IMR-90 (cell line): ENCODE results near the gene PPARG. TPM values are rescaled to one million over a fixed set of nuclear protein-coding genes. Genes with fewer than 3 reads are reported as not detected.
A peak's percentile ranks its signal among the peaks of the same experiment; 100 is the strongest.

ENCODE experiments used
- ATAC-seq: fragments of 200-7000 bp; cut with Tn5 transposase; 2 replicates; pipeline ENCODE4 v1.9.1; 2020; ENCODE audit warnings: low read depth, mild to moderate bottlenecking, moderate library complexity
- BruUV-seq: library from RNA; stranded (reverse); fragments of 400-500 nt; replicated peaks from 2 replicates; lab custom pipeline; 2021; lab: Mats Ljungman, UMichigan
- CTCF ChIA-PET: fragments of 300-600 bp; formaldehyde crosslinking; extraction: SDS; loops from one replicate; lab custom pipeline; 2021; ENCODE audit warnings: antibody characterized with exemption; lab: Yijun Ruan, JAX
- POLR2A ChIA-PET: fragments of 300-600 bp; sonication (Branson Sonifier 250); formaldehyde crosslinking; loops from one replicate; lab custom pipeline; 2022; ENCODE audit warnings: antibody characterized with exemption; ENCODE audit not compliant: unreplicated experiment; lab: Charles Lee
- DNase-seq: peaks from one replicate; pipeline ENCODE4 v3.0.0; 2013
- H2AFZ ChIP-seq: replicated peaks from 2 replicates; pipeline ENCODE3; 2013; ENCODE audit warnings: low read length, mild to moderate bottlenecking; ENCODE audit not compliant: poor library complexity
- H2AK5ac ChIP-seq: 2 replicates; pipeline ENCODE4 v1.6.1; 2013; ENCODE audit warnings: low read depth, low read length, inconsistent platforms
- H2AK9ac ChIP-seq: replicated peaks from 2 replicates; pipeline ENCODE3; 2013; ENCODE audit warnings: mild to moderate bottlenecking, low read depth, low read length, moderate library complexity; ENCODE audit not compliant: poor library complexity
- H2BK120ac ChIP-seq: 2 replicates; pipeline ENCODE4 v1.6.1; 2013; ENCODE audit warnings: low read depth, low read length, inconsistent platforms
- H2BK15ac ChIP-seq: 3 replicates; pipeline ENCODE4 v1.6.1; 2013; ENCODE audit warnings: low read depth, low read length, inconsistent platforms
- H2BK20ac ChIP-seq: 2 replicates; pipeline ENCODE4 v1.6.1; 2013; ENCODE audit warnings: low read depth, mild to moderate bottlenecking, inconsistent platforms, low read length, moderate library complexity
- H2BK5ac ChIP-seq: 2 replicates; pipeline ENCODE4 v1.6.1; 2013; ENCODE audit warnings: mild to moderate bottlenecking, low read depth, low read length, inconsistent platforms; ENCODE audit not compliant: poor library complexity, severe bottlenecking
- H3K14ac ChIP-seq: replicated peaks from 2 replicates; pipeline ENCODE4 v1.6.1; 2013; ENCODE audit warnings: low read depth, low read length, inconsistent platforms
- H3K18ac ChIP-seq: 2 replicates; pipeline ENCODE4 v1.6.1; 2013; ENCODE audit warnings: low read depth, low read length, control low read depth
- H3K23ac ChIP-seq: 2 replicates; pipeline ENCODE4 v1.6.1; 2013; ENCODE audit warnings: low read depth, low read length, inconsistent platforms
- H3K27ac ChIP-seq: 2 replicates; pipeline ENCODE4 v1.5.1; 2013; ENCODE audit warnings: mild to moderate bottlenecking, control low read depth, low read length; ENCODE audit not compliant: insufficient read depth
- H3K27me3 ChIP-seq: 2 replicates; pipeline ENCODE4 v1.6.1; 2013; ENCODE audit warnings: low read length; ENCODE audit not compliant: control insufficient read depth, insufficient read depth
- H3K36me3 ChIP-seq: 2 replicates; pipeline ENCODE4 v1.6.1; 2013; ENCODE audit warnings: low read length, mixed read lengths; ENCODE audit not compliant: control insufficient read depth, insufficient read depth
- H3K4ac ChIP-seq: 2 replicates; pipeline ENCODE4 v1.6.1; 2013; ENCODE audit warnings: low read depth, low read length, inconsistent platforms
- H3K4me1 ChIP-seq: 2 replicates; pipeline ENCODE4 v1.6.1; 2013; ENCODE audit warnings: low read length, mixed read lengths; ENCODE audit not compliant: control insufficient read depth, insufficient read depth
- H3K4me2 ChIP-seq: 2 replicates; pipeline ENCODE4 v1.6.1; 2013; ENCODE audit warnings: low read depth, mild to moderate bottlenecking, control low read depth, low read length, moderate library complexity
- H3K4me3 ChIP-seq: 2 replicates; pipeline ENCODE4 v1.5.1; 2013; ENCODE audit warnings: low read depth, mild to moderate bottlenecking, control low read depth, low read length, moderate library complexity; ENCODE audit not compliant: insufficient read depth
- H3K56ac ChIP-seq: 2 replicates; pipeline ENCODE4 v1.6.1; 2013; ENCODE audit warnings: low read length, inconsistent platforms; ENCODE audit not compliant: insufficient read depth; ENCODE audit errors: extremely low read depth
- H3K79me1 ChIP-seq, 2 experiments: 2 replicates each; pipeline ENCODE4 v1.6.1; 2013; ENCODE audit warnings: low read length in 2 of 2, inconsistent platforms in 1 of 2, low read depth in 1 of 2
- H3K9ac ChIP-seq: 2 replicates; pipeline ENCODE4 v1.6.1; 2013; ENCODE audit warnings: low read depth, low read length, control low read depth
- H3K9me1 ChIP-seq: 2 replicates; pipeline ENCODE4 v1.6.1; 2013; ENCODE audit warnings: low read length, inconsistent platforms; ENCODE audit not compliant: insufficient read depth
- H3K9me3 ChIP-seq: 2 replicates; pipeline ENCODE4 v1.6.1; 2013; ENCODE audit warnings: low read length; ENCODE audit not compliant: control insufficient read depth, insufficient read depth
- H4K20me1 ChIP-seq: 2 replicates; pipeline ENCODE4 v1.6.1; 2013; ENCODE audit warnings: low read length, inconsistent platforms; ENCODE audit not compliant: insufficient read depth
- H4K5ac ChIP-seq: 2 replicates; pipeline ENCODE4 v1.6.1; 2013; ENCODE audit warnings: mild to moderate bottlenecking, low read depth, low read length, control low read depth
- H4K8ac ChIP-seq, 2 experiments: 2 replicates each; pipeline ENCODE4 v1.6.1; 2013; ENCODE audit warnings: low read depth in 2 of 2, low read length in 2 of 2, control low read depth in 1 of 2, inconsistent platforms in 1 of 2
- H4K91ac ChIP-seq: 2 replicates; pipeline ENCODE4 v1.6.1; 2013; ENCODE audit warnings: low read depth, low read length, inconsistent platforms; ENCODE audit not compliant: insufficient read depth
- CEBPB ChIP-seq: IDR thresholded peaks from 2 replicates; pipeline ENCODE4 v1.6.1; 2012; ENCODE audit warnings: low read depth, low read length, improper control_type of control experiment
- CHD1 ChIP-seq: IDR thresholded peaks from 2 replicates; pipeline ENCODE4 v1.6.1; 2012; ENCODE audit warnings: low read depth, low read length, improper control_type of control experiment
- CTCF ChIP-seq: conservative IDR thresholded peaks from 2 replicates; pipeline ENCODE4 v1.5.1; 2012; ENCODE audit warnings: mild to moderate bottlenecking, low read depth, low read length, improper control_type of control experiment
- ELK1 ChIP-seq: fragments of 150-350 bp; IDR thresholded peaks from 2 replicates; pipeline ENCODE4 v1.6.1; 2016; ENCODE audit warnings: low read depth, mild to moderate bottlenecking, low read length, moderate library complexity, borderline replicate concordance
- FOS ChIP-seq: fragments of 150-350 bp; IDR thresholded peaks from 2 replicates; pipeline ENCODE4 v1.6.1; 2016; ENCODE audit warnings: low read depth, low read length
- MAFK ChIP-seq: IDR thresholded peaks from 2 replicates; pipeline ENCODE4 v1.6.1; 2012; ENCODE audit warnings: low read depth, low read length, improper control_type of control experiment
- MAZ ChIP-seq: IDR thresholded peaks from 2 replicates; pipeline ENCODE4 v1.6.1; 2012; ENCODE audit warnings: low read depth, mild to moderate bottlenecking, low read length, improper control_type of control experiment, moderate library complexity, borderline replicate concordance
- NFE2L2 ChIP-seq: fragments of 150-350 bp; IDR thresholded peaks from 2 replicates; pipeline ENCODE4 v1.6.1; 2016; ENCODE audit warnings: low read depth, mild to moderate bottlenecking, low read length
- RAD21 ChIP-seq: IDR thresholded peaks from 2 replicates; pipeline ENCODE4 v1.6.1; 2012; ENCODE audit warnings: low read length, improper control_type of control experiment
- RCOR1 ChIP-seq: IDR thresholded peaks from 2 replicates; pipeline ENCODE4 v1.6.1; 2012; ENCODE audit warnings: mild to moderate bottlenecking, low read length, improper control_type of control experiment; ENCODE audit not compliant: insufficient replicate concordance
- RFX5 ChIP-seq: IDR thresholded peaks from 2 replicates; pipeline ENCODE4 v1.8.0; 2012; ENCODE audit warnings: low read depth, mild to moderate bottlenecking, low read length, moderate library complexity
- SMC3 ChIP-seq: fragments of 150-350 bp; IDR thresholded peaks from 2 replicates; pipeline ENCODE4 v1.6.1; 2016; ENCODE audit warnings: low read depth, mild to moderate bottlenecking, antibody characterized with exemption, low read length, moderate library complexity
- USF2 ChIP-seq: fragments of 150-350 bp; IDR thresholded peaks from 2 replicates; pipeline ENCODE4 v1.6.1; 2017; ENCODE audit warnings: mild to moderate bottlenecking, antibody characterized with exemption, low read length, low read depth
- WGBS, 2 experiments: methylation state at CpG; one replicate each; pipeline versions ENCODE4 v1.1.5 to v1.1.7; 2013; ENCODE audit warnings: missing lambda C conversion rate in 2 of 2; ENCODE audit not compliant: insufficient read length in 1 of 2; ENCODE audit errors: extremely low coverage in 2 of 2; 5-methylcytosine and 5-hydroxymethylcytosine counted together
- dilution Hi-C: fragments of 300-500 bp; cut with HindIII; formaldehyde crosslinking; loops from one replicate; pipeline ENCODE4 v1.14.3; 2018; ENCODE audit warnings: low sequenced_read_pairs; ENCODE audit not compliant: unreplicated experiment
- in situ Hi-C: fragments of 300-500 bp; cut with MboI; formaldehyde crosslinking; loops from 3 replicates; pipeline ENCODE4 v1.14.3; 2019; ENCODE audit warnings: low sequenced_read_pairs, inconsistent platforms, mixed read lengths
- intact Hi-C: fragments of 100-400 bp; cut with micrococcal nuclease; formaldehyde crosslinking; loops from 2 replicates; pipeline ENCODE4 v1.10.0; 2022
- polyA plus RNA-seq, 3 experiments: library from polyadenylated mRNA; depleted of rRNA; stranded (reverse); fragments of >200 nt; gene quantifications; 2 replicates each; pipeline ENCODE4 v1.2.3, GENCODE V29; 2012; ENCODE audit warnings: low replicate concordance in 1 of 3
- total RNA-seq: library from RNA; depleted of rRNA; stranded (reverse); fragments of >200 nt; gene quantifications from 2 replicates; pipeline ENCODE4 v1.2.3, GENCODE V29; 2012

The PPARG gene
- total and polyA plus RNA-seq, 2 of the 4 experiments (the other 2 are of a cell fraction): 11.2 to 23.8 TPM

- Histone ChIP-seq H2AFZ (no peak overlapping the region), H3K9me1 (peaks cover 28% of the 10 kb centered on the region), H3K79me1 (peaks cover 25 to 49% of the 10 kb centered on the region in 2 experiments), H3K27me3 (no peaks in the 10 kb centered on the region), H3K4me1 (peaks cover 12% of the 10 kb centered on the region), H3K23ac (peak overlapping the region; percentile 86; the same call in 1 of the 2 replicates), H3K4ac (peak overlapping the region; percentile 89; the same call in 1 of the 2 replicates), H2BK120ac (peak overlapping the region; percentile 91), H2BK15ac (peak overlapping the region; percentile 85; the same call in 1 of the 3 replicates), H2BK20ac (peak overlapping the region; percentile 89), H3K14ac (peak overlapping the region; percentile 96; the same call in 1 of the 2 replicates), H3K36me3 (no peaks in the 10 kb centered on the region), H3K27ac (peak overlapping the region; percentile 40; the same call in 1 of the 2 replicates), H2AK9ac (no peak overlapping the region), H4K8ac (peak overlapping the region; percentile 19 to 79; a peak in 1 of 4 replicates), H3K9me3 (no peaks in the 10 kb centered on the region), H2BK5ac (peak overlapping the region; percentile 99), H3K56ac (peak overlapping the region; percentile 67; the same call in 1 of the 2 replicates), H3K18ac (peak overlapping the region; percentile 91; the same call in 1 of the 2 replicates), H3K4me3 (no peak overlapping the region), H4K5ac (peak overlapping the region; percentile 61; the same call in 1 of the 2 replicates), H3K9ac (no peak overlapping the region), H4K91ac (peak overlapping the region; percentile 79; the same call in 1 of the 2 replicates), H3K4me2 (no peak overlapping the region; the same call in 1 of the 2 replicates), H2AK5ac (peak overlapping the region; percentile 96), H4K20me1 (no peaks in the 10 kb centered on the region; the same call in 1 of the 2 replicates)
- DNase-seq: peak; percentile 24
- in situ Hi-C loops (no loop called here), dilution Hi-C loops (no loop called here), intact Hi-C loops (loop anchor here (5.0 kb wide), 2 partner anchors 65 to 170 kb away; no protein-coding TSS in a partner anchor)
- no TSS peak for BruUV-seq
- no CpG with 5 or more reads among the region's 2 CpGs for WGBS, 2 experiments
- CTCF ChIA-PET: no interaction called here
- POLR2A ChIA-PET: no interaction called here
- ATAC-seq: peak; percentile 6; the same call in 1 of the 2 replicates
- TF ChIP-seq SMC3 (no peak), NFE2L2 (no peak), RFX5 (no peak), FOS (no peak), CHD1 (no peak), USF2 (no peak), CEBPB (no peak), MAFK (no peak), MAZ (no peak), RAD21 (no peak), ELK1 (no peak), RCOR1 (no peak), CTCF (no peak)
These were observed 18.3 kb downstream of the PPARG start for GRCh38 chr3:12307136-12307535.
